HepG2 (cell line): Measurements from ENCODE around the gene HSPA1L. TPM values are rescaled to one million over a fixed set of nuclear protein-coding genes. Genes with fewer than 3 reads are reported as not detected.

Experiments
- ATF7-NPFF ChIP-seq: sonication (generic); formaldehyde crosslinking; IDR thresholded peaks from 2 replicates; pipeline ENCODE4 v1.8.1; 2023; ENCODE audit warnings: mild to moderate bottlenecking, low read depth, missing genetic modification reagents, moderate library complexity
- ATRX ChIP-seq: sonication (generic); formaldehyde crosslinking; IDR thresholded peaks from 2 replicates; pipeline ENCODE4 v1.4.0; 2020; ENCODE audit warnings: missing genetic modification reagents, borderline replicate concordance
- CEBPG ChIP-seq: IDR thresholded peaks from 2 replicates; pipeline ENCODE4 v1.6.1; 2016
- CHD2 ChIP-seq: IDR thresholded peaks from 2 replicates; pipeline ENCODE4 v1.6.1; 2011; ENCODE audit warnings: low read depth, low read length, improper control_type of control experiment
- CREB1 ChIP-seq, 2 experiments: fragments of 450-650 bp in 1 of 2; IDR thresholded peaks; 2 replicates each; pipeline ENCODE4 v1.6.1; 2016 to 2017; ENCODE audit warnings: control low read depth in 1 of 2, mild to moderate bottlenecking in 1 of 2, missing compliant biosample characterization in 1 of 2, missing genetic modification characterization in 1 of 2
- DDIT3 ChIP-seq: sonication (generic); formaldehyde crosslinking; IDR thresholded peaks from 2 replicates; pipeline ENCODE4 v1.4.0; 2020; ENCODE audit warnings: mild to moderate bottlenecking, missing genetic modification reagents
- KAT8 ChIP-seq: IDR thresholded peaks from 2 replicates; pipeline ENCODE4 v1.6.1; 2016; ENCODE audit warnings: missing genetic modification reagents, missing compliant biosample characterization
- MLX ChIP-seq: IDR thresholded peaks from 2 replicates; pipeline ENCODE4 v1.6.1; 2016
- MTF2 ChIP-seq: sonication (generic); formaldehyde crosslinking; IDR thresholded peaks from 2 replicates; pipeline ENCODE4 v1.5.0; 2020; ENCODE audit warnings: missing genetic modification reagents, borderline replicate concordance
- POGK ChIP-seq: sonication (generic); formaldehyde crosslinking; conservative IDR thresholded peaks from 2 replicates; pipeline ENCODE4 v1.8.0; 2022; ENCODE audit warnings: mild to moderate bottlenecking, moderate library complexity, missing genetic modification reagents
- PRDM10 ChIP-seq: sonication (generic); formaldehyde crosslinking; IDR thresholded peaks from 2 replicates; pipeline ENCODE4 v1.4.0; 2020; ENCODE audit warnings: low read depth, missing genetic modification reagents
- REPIN1 ChIP-seq: sonication (generic); formaldehyde crosslinking; IDR thresholded peaks from 2 replicates; pipeline ENCODE4 v1.8.0; 2022; ENCODE audit warnings: missing genetic modification reagents, low read depth, mild to moderate bottlenecking, borderline replicate concordance
- TCF7L2 ChIP-seq: IDR thresholded peaks from 2 replicates; pipeline ENCODE4 v1.6.1; 2011; ENCODE audit warnings: mild to moderate bottlenecking, low read depth, low read length, moderate library complexity
- TRIM24 ChIP-seq: sonication (generic); formaldehyde crosslinking; IDR thresholded peaks from 2 replicates; pipeline ENCODE4 v1.8.0; 2022; ENCODE audit warnings: mild to moderate bottlenecking, missing genetic modification reagents
- ZBTB14 ChIP-seq: sonication (generic); formaldehyde crosslinking; IDR thresholded peaks from 2 replicates; pipeline ENCODE4 v1.4.0; 2020; ENCODE audit warnings: missing genetic modification reagents
- ZKSCAN1 ChIP-seq: fragments of 150-350 bp; IDR thresholded peaks from 2 replicates; pipeline ENCODE4 v1.6.1; 2014; ENCODE audit warnings: low read length
- ZMYM4 ChIP-seq: sonication (generic); formaldehyde crosslinking; IDR thresholded peaks from 2 replicates; pipeline ENCODE4 v1.8.1; 2023; ENCODE audit warnings: mild to moderate bottlenecking, missing genetic modification reagents
- ZNF335 ChIP-seq: sonication (generic); formaldehyde crosslinking; IDR thresholded peaks from 2 replicates; pipeline ENCODE4 v1.4.0; 2020; ENCODE audit warnings: missing genetic modification reagents
- ZNF432 ChIP-seq: sonication (generic); formaldehyde crosslinking; IDR thresholded peaks from 2 replicates; pipeline ENCODE4 v1.5.0; 2020; ENCODE audit warnings: missing genetic modification reagents, mild to moderate bottlenecking, borderline replicate concordance
- ZNF569 ChIP-seq: sonication (generic); formaldehyde crosslinking; IDR thresholded peaks from 2 replicates; pipeline ENCODE4 v1.5.0; 2020; ENCODE audit warnings: mild to moderate bottlenecking, missing genetic modification reagents, moderate library complexity, borderline replicate concordance
- ZNF577 ChIP-seq: sonication (generic); formaldehyde crosslinking; IDR thresholded peaks from 2 replicates; pipeline ENCODE4 v1.4.0; 2020; ENCODE audit warnings: mild to moderate bottlenecking, low read depth, missing genetic modification reagents, borderline replicate concordance
- ZNF878 ChIP-seq: sonication (generic); formaldehyde crosslinking; IDR thresholded peaks from 2 replicates; pipeline ENCODE4 v1.8.1; 2023; ENCODE audit warnings: mild to moderate bottlenecking, missing genetic modification reagents, moderate library complexity
- polyA plus RNA-seq, 8 experiments: library from polyadenylated mRNA; depleted of rRNA in 3 of 8; stranded (reverse) in 7 of 8; unstranded in 1 of 8; fragments of >200 nt; fragmentation: Illumina TruSeq in 4 of 8; extraction: Trizol in 4 of 8; gene quantifications; 2 replicates each; pipeline versions ENCODE4 v1.2.1 to v1.2.3, GENCODE V29; 2011 to 2016; ENCODE audit warnings: low read depth in 4 of 8, missing spikeins in 1 of 8, mixed read lengths in 1 of 8; ENCODE audit not compliant: insufficient read depth in 1 of 8
- total RNA-seq, 5 experiments: library from RNA; depleted of rRNA; stranded (reverse); fragments of >200 nt; fragmentation: Illumina TruSeq; extraction: Trizol; gene quantifications; 2 replicates each; pipeline ENCODE4 v1.2.3, GENCODE V29; 2016; ENCODE audit warnings: low read depth in 1 of 5

The HSPA1L gene
- total and polyA plus RNA-seq, 2 of the 13 experiments (the other 11 are each of a cell fraction or from before 2014, with no cell fraction given): 0.55 to 1.0 TPM

- peak; percentile 63 for TF ChIP-seq PRDM10 (CRISPR knock-in tag)
- TF ChIP-seq ZNF432: no peak
- TF ChIP-seq CHD2: no peak
- no peak; the same call in 1 of the 2 replicates for TF ChIP-seq ZBTB14 (CRISPR knock-in tag)
- TF ChIP-seq TRIM24: no peak
- no peak for TF ChIP-seq TCF7L2
- peak; percentile 72; the same call in 1 of the 2 replicates for TF ChIP-seq ZNF878 (CRISPR knock-in tag)
- TF ChIP-seq CEBPG (CRISPR knock-in tag): no peak
- TF ChIP-seq MLX (CRISPR knock-in tag): peak; percentile 78; the same call in 1 of the 2 replicates
- TF ChIP-seq MTF2: no peak
- TF ChIP-seq POGK (CRISPR knock-in tag): peak; percentile 89
- no peak; the same call in 1 of the 2 replicates for TF ChIP-seq ZNF569 (CRISPR knock-in tag)
- TF ChIP-seq ZKSCAN1: no peak
- peak; percentile 49; the same call in 1 of the 2 replicates for TF ChIP-seq DDIT3 (CRISPR knock-in tag)
- TF ChIP-seq REPIN1 (CRISPR knock-in tag): peak; percentile 94
- peak; percentile 94 for TF ChIP-seq KAT8 (CRISPR knock-in tag)
- TF ChIP-seq ATF7-NPFF (CRISPR knock-in tag): peak; percentile 45; the same call in 1 of the 2 replicates
- peak; percentile 97 for TF ChIP-seq ZNF335 (CRISPR knock-in tag)
- no peak for TF ChIP-seq ZNF577
- TF ChIP-seq CREB1 (IDR thresholded peaks at IDR 0.05): peak; percentile 97
- peak; percentile 96 for TF ChIP-seq CREB1 (CRISPR knock-in tag; IDR thresholded peaks at IDR 0.05)
- TF ChIP-seq ATRX (CRISPR knock-in tag): no peak
- TF ChIP-seq ZMYM4 (CRISPR knock-in tag): peak; percentile 100
These were observed 47.5 kb upstream of the HSPA1L start, which contains the start of gene NEU1 (continued) for GRCh38 chr6:31862344-31863235.
